ENCODE results near the gene BCL11A.

DNA sequence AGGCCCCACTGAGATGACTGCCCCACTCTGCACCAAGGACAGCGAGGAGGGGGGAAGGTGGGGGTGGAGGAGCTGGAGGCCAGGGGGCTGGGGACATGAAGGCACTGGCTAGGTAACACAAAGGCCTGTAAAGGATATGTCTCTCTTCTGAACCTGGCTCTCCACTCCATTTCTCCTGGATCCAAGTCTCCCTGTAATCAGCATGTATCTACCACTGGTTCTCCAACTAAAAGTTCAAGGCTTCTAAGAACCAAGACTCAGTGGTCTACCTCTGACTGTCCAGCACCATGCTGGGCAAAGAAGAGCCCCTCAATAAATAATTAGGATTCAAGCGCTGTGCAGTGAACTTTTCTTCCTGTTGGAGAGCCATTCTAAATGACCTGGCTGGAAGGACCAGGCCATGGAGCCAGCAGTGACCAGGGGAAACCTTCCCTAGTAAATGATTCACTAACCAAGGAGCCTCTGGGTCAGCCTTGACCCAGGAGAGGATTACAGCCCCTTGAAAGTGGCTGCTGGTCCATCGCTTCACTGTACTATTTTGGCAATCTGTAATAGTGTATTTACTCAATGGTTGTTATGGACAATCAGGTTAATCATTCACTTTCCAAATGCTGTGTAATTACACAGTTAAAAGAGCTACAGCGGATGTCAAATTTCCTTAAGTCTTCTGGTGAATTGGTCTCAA lies 73.2 kb downstream of the BCL11A start:
- TF ChIP-seq, protein P1, sequence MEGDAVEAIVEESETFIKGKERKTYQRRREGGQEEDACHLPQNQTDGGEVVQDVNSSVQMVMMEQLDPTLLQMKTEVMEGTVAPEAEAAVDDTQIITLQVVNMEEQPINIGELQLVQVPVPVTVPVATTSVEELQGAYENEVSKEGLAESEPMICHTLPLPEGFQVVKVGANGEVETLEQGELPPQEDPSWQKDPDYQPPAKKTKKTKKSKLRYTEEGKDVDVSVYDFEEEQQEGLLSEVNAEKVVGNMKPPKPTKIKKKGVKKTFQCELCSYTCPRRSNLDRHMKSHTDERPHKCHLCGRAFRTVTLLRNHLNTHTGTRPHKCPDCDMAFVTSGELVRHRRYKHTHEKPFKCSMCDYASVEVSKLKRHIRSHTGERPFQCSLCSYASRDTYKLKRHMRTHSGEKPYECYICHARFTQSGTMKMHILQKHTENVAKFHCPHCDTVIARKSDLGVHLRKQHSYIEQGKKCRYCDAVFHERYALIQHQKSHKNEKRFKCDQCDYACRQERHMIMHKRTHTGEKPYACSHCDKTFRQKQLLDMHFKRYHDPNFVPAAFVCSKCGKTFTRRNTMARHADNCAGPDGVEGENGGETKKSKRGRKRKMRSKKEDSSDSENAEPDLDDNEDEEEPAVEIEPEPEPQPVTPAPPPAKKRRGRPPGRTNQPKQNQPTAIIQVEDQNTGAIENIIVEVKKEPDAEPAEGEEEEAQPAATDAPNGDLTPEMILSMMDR (IDR thresholded peaks at IDR 0.05; ENCODE audit: poor library complexity, severe bottlenecking) = no peak
- TF ChIP-seq EZH2 (IDR thresholded peaks at IDR 0.05; ENCODE audit: borderline replicate concordance, insufficient read depth, low read length, poor library complexity, severe bottlenecking) = no peak
- no peak for TF ChIP-seq POLR2AphosphoS5 (IDR thresholded peaks at IDR 0.05)
- no peak for TF ChIP-seq EP300 (conservative IDR thresholded peaks at IDR 0.05; ENCODE audit: poor library complexity, severe bottlenecking)
- no peak for TF ChIP-seq SMC3 (conservative IDR thresholded peaks at IDR 0.05; ENCODE audit: poor library complexity)
- TF ChIP-seq RAD21 (conservative IDR thresholded peaks at IDR 0.05) = no peak
- TF ChIP-seq, protein P2, sequence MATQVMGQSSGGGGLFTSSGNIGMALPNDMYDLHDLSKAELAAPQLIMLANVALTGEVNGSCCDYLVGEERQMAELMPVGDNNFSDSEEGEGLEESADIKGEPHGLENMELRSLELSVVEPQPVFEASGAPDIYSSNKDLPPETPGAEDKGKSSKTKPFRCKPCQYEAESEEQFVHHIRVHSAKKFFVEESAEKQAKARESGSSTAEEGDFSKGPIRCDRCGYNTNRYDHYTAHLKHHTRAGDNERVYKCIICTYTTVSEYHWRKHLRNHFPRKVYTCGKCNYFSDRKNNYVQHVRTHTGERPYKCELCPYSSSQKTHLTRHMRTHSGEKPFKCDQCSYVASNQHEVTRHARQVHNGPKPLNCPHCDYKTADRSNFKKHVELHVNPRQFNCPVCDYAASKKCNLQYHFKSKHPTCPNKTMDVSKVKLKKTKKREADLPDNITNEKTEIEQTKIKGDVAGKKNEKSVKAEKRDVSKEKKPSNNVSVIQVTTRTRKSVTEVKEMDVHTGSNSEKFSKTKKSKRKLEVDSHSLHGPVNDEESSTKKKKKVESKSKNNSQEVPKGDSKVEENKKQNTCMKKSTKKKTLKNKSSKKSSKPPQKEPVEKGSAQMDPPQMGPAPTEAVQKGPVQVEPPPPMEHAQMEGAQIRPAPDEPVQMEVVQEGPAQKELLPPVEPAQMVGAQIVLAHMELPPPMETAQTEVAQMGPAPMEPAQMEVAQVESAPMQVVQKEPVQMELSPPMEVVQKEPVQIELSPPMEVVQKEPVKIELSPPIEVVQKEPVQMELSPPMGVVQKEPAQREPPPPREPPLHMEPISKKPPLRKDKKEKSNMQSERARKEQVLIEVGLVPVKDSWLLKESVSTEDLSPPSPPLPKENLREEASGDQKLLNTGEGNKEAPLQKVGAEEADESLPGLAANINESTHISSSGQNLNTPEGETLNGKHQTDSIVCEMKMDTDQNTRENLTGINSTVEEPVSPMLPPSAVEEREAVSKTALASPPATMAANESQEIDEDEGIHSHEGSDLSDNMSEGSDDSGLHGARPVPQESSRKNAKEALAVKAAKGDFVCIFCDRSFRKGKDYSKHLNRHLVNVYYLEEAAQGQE (IDR thresholded peaks at IDR 0.05; ENCODE audit: borderline replicate concordance) = no peak
- no peak for TF ChIP-seq MXI1 (conservative IDR thresholded peaks at IDR 0.05; ENCODE audit: poor library complexity, severe bottlenecking)
